Measurements from ENCODE around the gene POLR1A.

POLR1A gene

DNA sequence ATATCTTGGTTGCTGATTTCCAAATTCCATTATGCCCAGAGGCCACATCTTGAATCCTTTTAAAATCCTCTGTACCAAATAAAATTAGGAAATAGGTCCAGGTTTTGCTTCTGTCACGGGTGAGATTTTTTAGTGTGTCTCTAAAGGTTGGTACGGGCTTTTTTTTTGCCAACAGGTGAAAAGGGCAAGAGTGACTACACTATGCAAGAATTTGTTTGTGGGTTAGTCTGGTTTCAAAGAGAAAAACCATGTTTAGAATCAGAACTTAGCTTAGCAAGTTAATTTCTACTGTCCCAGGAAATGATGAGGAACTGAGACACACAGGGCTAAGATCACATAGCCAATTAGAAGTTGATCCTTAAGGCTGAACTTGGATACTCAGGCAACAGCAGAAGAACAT is 41.7 kb downstream of the POLR1A start:
- DNase-seq (ENCODE audit: low read depth) = no peak

DNA sequence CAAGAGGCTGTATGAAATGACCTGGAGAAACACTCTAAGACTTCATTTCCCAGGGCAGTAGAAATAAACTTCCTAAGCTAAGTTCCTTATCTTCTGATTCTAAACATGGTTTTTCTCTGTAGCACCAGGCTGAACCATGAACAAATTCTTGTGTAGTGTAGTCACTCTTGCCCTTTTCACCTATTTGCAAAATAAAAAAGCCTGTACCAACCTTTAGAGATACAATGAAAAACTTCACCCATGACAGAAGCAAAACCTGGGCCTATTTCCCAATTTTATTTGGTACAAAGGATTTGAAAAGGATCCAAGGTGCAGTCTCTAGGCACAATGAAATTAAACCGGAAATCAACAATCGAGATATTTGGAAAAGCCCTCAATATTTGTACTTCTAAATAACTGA is 43.6 kb downstream of the POLR1A start:
- DNase-seq (ENCODE audit: low read depth) = no peak

DNA sequence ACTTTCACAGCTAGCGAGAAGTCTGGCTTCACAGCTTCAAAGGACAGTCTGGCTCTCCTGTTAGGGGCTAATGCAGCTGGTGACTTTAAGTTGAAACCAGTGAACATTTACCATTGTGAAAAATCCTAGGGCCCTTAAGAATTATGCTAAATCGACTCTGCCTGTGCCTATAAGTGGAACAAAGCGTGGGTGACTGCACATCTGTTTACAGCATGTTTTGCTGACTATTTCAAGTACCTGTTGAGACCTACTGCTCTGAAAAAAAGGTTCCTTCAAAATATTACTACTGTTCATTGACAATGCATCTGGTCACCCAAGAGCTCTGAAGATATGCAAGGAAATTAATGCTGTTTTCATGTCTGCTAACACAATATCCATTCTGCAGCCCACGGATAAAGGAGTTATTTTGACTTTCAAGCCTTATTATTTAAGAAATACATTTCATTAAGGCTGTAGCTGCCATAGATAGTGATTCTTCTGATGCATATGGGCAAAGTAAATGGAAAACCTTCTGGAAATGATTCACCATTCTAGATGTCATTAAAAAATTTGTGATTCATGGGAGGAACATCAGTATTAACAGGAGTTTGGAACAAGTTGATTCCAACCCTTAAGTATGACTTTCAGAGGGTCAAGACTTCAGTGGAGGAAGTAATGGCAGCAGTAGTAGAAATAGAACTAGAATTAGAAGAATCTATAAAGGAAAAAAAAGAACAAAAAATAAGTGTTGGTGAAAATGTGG is 48.9 kb downstream of the POLR1A start:
- no peak for DNase-seq (ENCODE audit: low read depth)

DNA sequence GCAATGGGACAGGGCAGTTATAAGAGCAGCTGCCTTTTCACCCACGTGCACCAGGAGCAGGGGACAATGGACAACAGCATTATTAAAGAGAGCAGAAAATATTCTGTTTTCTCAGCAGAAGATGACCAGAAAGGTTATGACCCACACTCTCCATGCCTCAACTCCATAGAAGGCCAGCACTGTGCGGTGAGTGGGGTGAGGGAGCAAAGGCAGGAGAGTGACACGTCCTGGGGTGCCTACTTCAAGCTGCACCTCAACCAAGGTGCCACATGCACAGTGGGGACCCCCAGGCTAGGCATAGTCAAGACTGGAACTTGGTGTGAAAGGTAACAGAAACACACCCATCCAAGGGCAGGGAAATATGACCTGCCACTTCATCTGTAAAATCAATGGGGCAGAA is 50.4 kb downstream of the POLR1A start:
- no peak for DNase-seq (ENCODE audit: low read depth)

DNA sequence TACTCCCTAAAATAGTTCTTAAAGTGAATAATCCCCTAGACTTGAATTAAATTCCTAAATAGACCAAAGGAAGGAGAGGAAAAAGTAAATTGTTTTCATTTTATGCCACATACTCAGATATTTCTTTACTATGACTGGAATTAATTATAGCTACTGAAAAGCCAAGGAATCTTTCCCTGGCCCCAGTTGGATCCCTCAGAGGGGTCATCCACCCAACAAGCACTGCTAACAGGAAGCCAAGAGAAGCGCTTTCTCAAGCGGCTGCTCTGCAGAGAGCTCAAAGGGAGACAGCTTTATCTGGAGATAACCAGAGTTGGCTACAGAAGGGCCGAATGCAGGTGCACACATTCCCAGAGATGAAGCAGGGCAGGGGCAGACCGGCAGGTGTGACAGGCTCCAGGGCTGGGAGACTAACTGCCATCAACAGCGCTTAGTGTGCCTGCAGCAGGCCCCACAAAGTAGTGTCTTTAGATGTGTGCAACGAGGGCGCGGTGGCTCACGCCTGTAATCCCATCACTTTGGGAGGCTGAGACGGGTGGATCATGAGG is 51.1 kb downstream of the POLR1A start:
- DNase-seq (ENCODE audit: low read depth) = no peak

- no peak for DNase-seq (ENCODE audit: low read depth)
Measured at GRCh38 chr2:86053166-86053565, 52.5 kb downstream of the POLR1A start.

DNA sequence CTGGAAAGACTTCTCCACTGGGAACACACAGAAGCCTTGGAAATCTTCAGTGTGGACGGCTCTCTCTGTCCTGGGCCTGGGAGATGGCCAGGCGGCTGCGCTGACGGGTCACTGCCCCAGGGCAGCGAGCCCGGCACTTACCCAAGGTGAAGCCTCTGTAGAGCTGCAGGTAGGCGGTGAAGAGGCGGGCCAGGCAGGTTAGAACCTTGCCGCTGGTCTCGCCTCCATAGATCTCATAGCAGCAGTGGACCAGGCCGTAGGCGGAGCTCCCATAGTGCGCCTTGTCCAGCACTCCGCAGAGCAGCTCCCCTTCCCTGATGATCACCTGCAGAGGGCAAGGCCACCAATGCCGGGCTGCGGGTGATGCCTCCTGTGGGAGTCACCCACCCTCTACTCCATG is 53.0 kb downstream of the POLR1A start:
- no peak for DNase-seq (ENCODE audit: low read depth)

DNA sequence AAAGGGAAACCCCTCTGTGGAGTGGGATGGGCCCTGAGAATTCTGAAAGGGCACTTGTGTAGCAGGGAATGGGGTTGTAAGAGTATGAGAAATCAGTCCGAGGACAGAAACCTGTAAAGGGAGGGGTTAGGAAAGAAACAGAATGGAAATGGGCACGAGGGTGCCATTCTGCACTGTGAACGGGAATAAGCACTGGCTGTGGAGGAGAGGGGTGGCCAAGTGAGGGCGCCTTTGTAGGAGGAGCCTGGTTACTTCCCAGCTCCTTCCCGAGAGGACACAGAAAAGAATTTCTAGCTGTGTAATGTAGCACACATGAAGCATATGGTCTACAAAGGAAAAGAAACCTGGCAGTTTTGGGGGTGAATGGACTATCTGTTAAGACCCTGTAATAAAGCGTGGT is 53.4 kb downstream of the POLR1A start:
- no peak for DNase-seq (ENCODE audit: low read depth)

GRCh38 chr2:86050301-86050700 is 55.4 kb downstream of the POLR1A start:
- no peak for DNase-seq (ENCODE audit: low read depth)

GRCh38 chr2:86049529-86049928 is 56.2 kb downstream of the POLR1A start:
- no peak for DNase-seq (ENCODE audit: low read depth)

- no peak for DNase-seq (ENCODE audit: low read depth)
Measured at GRCh38 chr2:86048888-86049287, 56.8 kb downstream of the POLR1A start.

DNA sequence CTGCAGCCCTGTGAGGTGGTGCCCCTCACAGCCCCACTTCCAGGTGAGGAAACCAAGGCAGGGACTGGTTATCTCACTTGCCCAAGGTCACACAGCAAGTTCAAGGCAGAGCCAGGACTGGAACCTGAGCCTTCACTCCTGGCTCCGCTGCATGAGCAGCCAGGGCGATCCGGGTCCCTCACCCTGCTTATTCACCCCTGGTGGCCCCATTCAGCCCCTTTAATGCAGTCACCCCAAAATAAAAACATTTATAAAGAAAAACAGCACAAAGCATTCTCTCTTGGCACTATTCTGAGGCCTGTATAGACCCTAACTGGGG is 57.3 kb downstream of the POLR1A start:
- DNase-seq (ENCODE audit: low read depth) = no peak

DNA sequence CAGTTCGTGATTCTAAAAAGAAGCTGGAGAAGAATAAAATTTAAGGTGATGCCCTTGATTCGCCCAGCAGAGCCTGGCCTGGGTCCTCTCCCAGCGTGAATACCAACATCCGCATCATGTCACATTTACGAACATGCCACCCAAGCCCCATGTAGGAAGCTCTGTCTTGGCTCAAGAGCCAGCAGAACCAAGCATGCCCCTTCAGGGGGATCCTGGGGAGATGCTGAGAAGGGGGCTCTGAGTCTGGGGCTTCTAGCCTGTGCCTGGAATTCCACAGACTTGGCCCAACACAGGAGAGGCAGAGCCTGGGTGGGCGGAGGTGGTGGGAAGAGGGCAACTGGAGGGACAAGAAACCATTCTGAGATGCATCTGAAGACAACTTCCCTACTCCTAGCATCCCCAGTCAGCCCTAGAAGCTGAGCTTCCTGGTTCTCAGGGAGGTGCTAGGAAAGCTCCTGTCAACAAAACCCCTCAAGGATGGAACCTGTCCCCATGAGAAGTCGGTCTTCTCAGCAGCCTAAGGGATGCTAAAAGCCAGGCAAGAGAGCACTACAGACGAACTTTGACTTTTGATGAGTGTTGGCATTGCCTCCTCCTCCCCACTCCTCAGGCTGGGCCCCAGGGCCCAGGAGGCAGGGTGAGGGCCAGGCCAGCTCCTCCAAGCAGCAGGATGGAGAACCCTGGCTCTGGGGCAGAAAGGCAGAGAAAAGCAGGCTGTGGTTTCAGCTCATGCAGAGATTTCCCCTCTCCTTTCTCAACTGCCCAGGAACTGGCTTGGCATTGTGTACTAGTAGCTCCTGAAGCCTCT is 57.9 kb downstream of the POLR1A start:
- no peak for DNase-seq (ENCODE audit: low read depth)

DNA sequence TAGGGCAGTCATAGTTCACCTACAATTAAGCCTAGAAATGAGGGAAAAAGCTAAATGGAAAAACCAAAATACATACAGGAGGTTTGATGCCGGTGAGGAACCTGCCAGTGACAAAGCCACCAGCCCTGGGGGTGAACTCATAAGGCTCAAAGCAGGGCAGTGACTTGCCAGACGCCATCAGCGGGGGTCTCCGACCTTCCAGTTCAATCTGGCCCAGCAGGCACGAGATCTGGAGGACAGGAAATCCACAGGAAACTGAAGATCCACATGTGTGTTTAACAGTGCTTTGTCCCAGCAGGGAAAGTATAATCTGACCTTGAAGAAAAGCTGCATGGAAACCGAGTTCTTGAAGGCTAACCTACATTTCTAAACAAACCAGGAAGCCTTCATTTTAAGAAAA is 60.1 kb downstream of the POLR1A start:
- DNase-seq (ENCODE audit: low read depth) = no peak

- no peak for DNase-seq (ENCODE audit: low read depth)
Measured at GRCh38 chr2:86044614-86045013, 61.1 kb downstream of the POLR1A start.

DNA sequence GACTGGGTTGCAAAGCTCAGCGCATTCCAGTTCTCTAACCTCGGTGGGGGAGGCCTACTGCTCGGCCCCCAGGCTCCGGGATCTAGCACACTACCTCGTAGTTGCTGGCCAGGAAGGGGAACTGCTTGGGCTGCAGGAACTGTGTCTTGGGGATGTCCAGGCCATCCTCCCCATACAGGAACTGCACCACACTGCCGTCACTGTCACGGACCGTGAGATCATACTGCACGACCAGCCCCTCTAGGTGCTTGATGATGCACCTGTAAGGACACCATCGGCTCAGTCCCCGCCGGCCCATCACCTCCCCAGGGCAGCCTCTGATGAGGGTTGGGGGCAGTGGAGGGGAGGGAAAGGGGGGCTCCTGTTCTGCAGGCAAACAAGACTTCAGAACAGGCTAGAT is 61.6 kb downstream of the POLR1A start:
- no peak for DNase-seq (ENCODE audit: low read depth)

- no peak for DNase-seq (ENCODE audit: low read depth)
Measured at GRCh38 chr2:86042256-86043168, 63.2 kb downstream of the POLR1A start.

DNA sequence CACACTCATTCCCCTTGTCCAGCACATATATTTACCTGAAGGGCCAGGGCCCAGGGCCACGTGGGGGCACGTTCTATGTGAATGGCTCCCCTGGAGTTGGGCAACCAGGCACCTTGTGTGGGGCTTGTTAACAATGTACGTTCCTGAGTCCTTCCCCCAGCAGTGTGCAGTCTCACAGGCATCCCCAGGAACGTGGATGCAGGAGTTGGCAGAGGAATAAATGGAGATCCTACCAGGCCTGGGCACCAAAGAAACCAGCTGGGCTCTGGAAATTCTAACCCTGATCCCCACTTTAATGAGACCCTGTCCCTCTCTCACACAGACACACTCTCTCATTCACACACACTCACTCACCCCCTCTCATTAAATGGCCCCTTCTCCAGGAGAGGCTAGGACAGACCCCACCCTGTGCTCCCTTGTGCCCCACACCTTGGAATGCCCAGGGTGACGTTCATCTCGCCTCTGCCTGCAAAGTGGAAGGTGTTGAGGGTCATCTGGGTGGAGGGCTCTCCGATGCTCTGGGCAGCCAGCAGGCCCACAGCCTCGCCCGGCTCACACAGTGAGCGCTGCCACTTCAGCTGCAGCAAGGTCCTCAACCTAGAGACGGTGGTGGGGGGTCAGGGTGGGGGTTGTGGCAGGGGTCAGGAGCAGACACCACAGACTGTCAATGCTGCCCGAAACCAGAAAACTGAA is 65.6 kb downstream of the POLR1A start:
- DNase-seq (ENCODE audit: low read depth) = no peak

DNA sequence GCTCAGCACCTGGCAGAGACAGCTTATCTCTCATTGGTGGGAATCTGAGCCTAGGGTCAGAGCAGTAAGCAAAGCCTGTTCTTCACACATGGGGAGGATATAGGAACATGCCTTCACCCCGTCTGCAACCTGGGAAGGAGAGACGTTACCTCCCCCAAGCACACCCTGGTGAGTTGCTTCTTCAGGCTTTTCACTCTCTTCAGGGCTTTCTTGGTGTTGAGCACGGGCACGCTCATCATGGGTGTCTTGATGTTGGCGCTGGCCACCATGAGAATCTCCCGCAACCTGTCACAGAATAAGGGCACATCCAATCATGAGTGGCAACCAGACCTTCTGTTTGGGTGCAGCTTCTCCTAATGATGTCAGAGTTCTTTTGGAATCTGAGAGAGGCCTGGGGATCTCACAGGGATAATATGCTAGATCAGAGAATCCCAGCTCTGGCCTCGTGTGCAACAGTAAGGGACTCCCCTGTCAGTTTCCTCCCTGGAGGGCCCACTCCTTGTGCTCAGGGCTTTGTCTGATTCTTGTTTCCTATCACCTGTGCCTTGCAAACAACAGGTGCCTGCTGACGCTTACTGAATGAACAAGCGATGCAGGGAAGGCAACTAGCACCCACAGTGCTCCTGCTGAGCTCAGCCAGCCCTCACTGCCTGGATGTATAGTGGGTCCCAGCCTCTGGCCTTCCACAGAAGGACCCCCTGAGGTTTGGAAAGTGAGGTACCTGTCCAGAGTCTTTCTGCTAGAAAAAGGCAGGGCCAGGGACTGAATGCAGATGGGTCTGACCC is 66.3 kb downstream of the POLR1A start:
- no peak for DNase-seq (ENCODE audit: low read depth)

GRCh38 chr2:86038291-86039081 is 67.2 kb downstream of the POLR1A start:
- peak; percentile 98 for DNase-seq (ENCODE audit: low read depth)
